IPS-NIHi7 (cell line): Measurements from ENCODE around the gene MACF1.

ENCODE experiments used
- DNase-seq: peaks from one replicate; pipeline ENCODE4 v3.0.0; 2012; ENCODE audit warnings: mixed read lengths; ENCODE audit errors: extremely low spot score

MACF1 gene

GRCh38 chr1:39261712-39262221 lies 57.3 kb downstream of the MACF1 start:
- DNase-seq: no peak

- no peak for DNase-seq
Measured at GRCh38 chr1:39262802-39263201, 58.3 kb downstream of the MACF1 start.

- peak; percentile 27 for DNase-seq
Measured at GRCh38 chr1:39266269-39266668, 61.8 kb downstream of the MACF1 start.

GRCh38 chr1:39266792-39267191 lies 62.3 kb downstream of the MACF1 start:
- no peak for DNase-seq

GRCh38 chr1:39268112-39268581 lies 63.7 kb downstream of the MACF1 start:
- DNase-seq: no peak

GRCh38 chr1:39268906-39269305 lies 64.4 kb downstream of the MACF1 start:
- DNase-seq: peak; percentile 69

- no peak for DNase-seq
Measured at GRCh38 chr1:39269349-39269748, 64.9 kb downstream of the MACF1 start.

- DNase-seq: no peak
Measured at GRCh38 chr1:39269791-39270342, 65.4 kb downstream of the MACF1 start.

GRCh38 chr1:39270368-39270767 lies 65.9 kb downstream of the MACF1 start:
- DNase-seq: no peak

- no peak for DNase-seq
Measured at GRCh38 chr1:39272027-39272797, 67.7 kb downstream of the MACF1 start.

GRCh38 chr1:39272798-39273469 lies 68.4 kb downstream of the MACF1 start:
- no peak for DNase-seq

GRCh38 chr1:39275836-39276507 lies 71.5 kb downstream of the MACF1 start:
- DNase-seq: no peak

GRCh38 chr1:39277879-39278278 lies 73.4 kb downstream of the MACF1 start:
- no peak for DNase-seq

- DNase-seq: peak; percentile 28
Measured at GRCh38 chr1:39282537-39283216, 78.2 kb downstream of the MACF1 start.

- no peak for DNase-seq
Measured at GRCh38 chr1:39283858-39284257, 79.4 kb downstream of the MACF1 start.

GRCh38 chr1:39287541-39287940 lies 83.0 kb downstream of the MACF1 start:
- no peak for DNase-seq

- no peak for DNase-seq
Measured at GRCh38 chr1:39288735-39289465, 84.4 kb downstream of the MACF1 start.

- DNase-seq: no peak
Measured at GRCh38 chr1:39292401-39292800, 87.9 kb downstream of the MACF1 start.

- DNase-seq: no peak
Measured at GRCh38 chr1:39293375-39294070, 89.0 kb downstream of the MACF1 start.

GRCh38 chr1:39294531-39294930 lies 90.0 kb downstream of the MACF1 start:
- no peak for DNase-seq
